SK-N-MC (cell line): Measurements from ENCODE around the gene PKP2.

ENCODE experiments used
- DNase-seq: peaks from one replicate; pipeline ENCODE4 v3.0.0-alpha.2; 2011; ENCODE audit warnings: low read depth, low spot score
- H3K27ac ChIP-seq: fragments of 200-600 bp; sonication (generic); 2 replicates; pipeline ENCODE4 v1.5.1; 2016; ENCODE audit warnings: mixed run types
- H3K36me3 ChIP-seq: fragments of 200-600 bp; sonication (generic); 2 replicates; pipeline ENCODE4 v1.6.1; 2017; ENCODE audit warnings: antibody characterized with exemption, low read length, mixed read lengths; ENCODE audit not compliant: insufficient read depth
- H3K4me3 ChIP-seq: fragments of 200-600 bp; sonication (generic); 2 replicates; pipeline ENCODE4 v1.5.1; 2016
- H3K9ac ChIP-seq: fragments of 200-600 bp; sonication (generic); 2 replicates; pipeline ENCODE4 v1.8.0; 2017; ENCODE audit warnings: mixed run types, mixed read lengths; ENCODE audit not compliant: insufficient read length
- H3K9me3 ChIP-seq: fragments of 200-600 bp; sonication (generic); 2 replicates; pipeline ENCODE4 v1.6.1; 2017; ENCODE audit warnings: low read depth, mild to moderate bottlenecking, antibody characterized with exemption, low read length, moderate library complexity, mixed read lengths
- EZH2 ChIP-seq: fragments of 200-600 bp; sonication (generic); IDR thresholded peaks from one replicate; pipeline ENCODE4 v1.6.1; 2017; ENCODE audit warnings: antibody characterized with exemption
- FOXP2 ChIP-seq: optimal IDR thresholded peaks from 2 replicates; pipeline ENCODE3; 2011; ENCODE audit warnings: mild to moderate bottlenecking, moderate library complexity; ENCODE audit not compliant: insufficient read depth; ENCODE audit errors: extremely low read length, control extremely low read depth
- POLR2AphosphoS5 ChIP-seq: IDR thresholded peaks from 2 replicates; pipeline ENCODE4 v1.6.1; 2012; ENCODE audit warnings: mild to moderate bottlenecking, low read depth, low read length, borderline replicate concordance

PKP2 gene

DNA sequence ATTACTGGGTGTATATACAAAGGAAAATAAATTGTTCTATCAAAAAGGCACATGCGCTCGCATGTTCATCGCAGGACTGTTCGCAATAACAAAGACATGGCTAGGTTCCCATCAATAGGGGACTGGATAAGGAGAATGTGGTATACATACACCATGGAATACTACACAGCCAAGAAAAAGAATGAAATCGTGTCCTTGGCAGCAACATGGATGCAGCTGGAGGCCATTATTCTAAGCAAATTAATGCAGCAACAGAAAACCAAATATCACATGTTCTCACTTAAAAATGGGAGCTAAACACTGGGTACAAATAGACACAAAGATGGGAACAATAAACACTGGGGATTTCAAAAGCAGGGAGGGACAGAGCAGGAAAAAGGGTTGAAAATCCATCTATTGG lies 58.6 kb downstream of the PKP2 start:
- DNase-seq: no peak
- peaks cover 41% of the 10 kb centered on the region for H3K36me3 ChIP-seq
- TF ChIP-seq EZH2 (no peak), FOXP2 (no peak), POLR2AphosphoS5 (no peak)
- H3K9ac ChIP-seq: no peak overlapping the region
- H3K4me3 ChIP-seq: no peak overlapping the region
- H3K9me3 ChIP-seq: no peaks in the 10 kb centered on the region
- H3K27ac ChIP-seq: no peak overlapping the region

GRCh38 chr12:32836710-32837109 lies 59.9 kb downstream of the PKP2 start:
- Histone ChIP-seq H3K36me3 (peaks cover 41% of the 10 kb centered on the region), H3K9me3 (no peaks in the 10 kb centered on the region), H3K4me3 (no peak overlapping the region), H3K27ac (no peak overlapping the region), H3K9ac (no peak overlapping the region)
- TF ChIP-seq FOXP2 (no peak), EZH2 (no peak), POLR2AphosphoS5 (no peak)
- no peak for DNase-seq

DNA sequence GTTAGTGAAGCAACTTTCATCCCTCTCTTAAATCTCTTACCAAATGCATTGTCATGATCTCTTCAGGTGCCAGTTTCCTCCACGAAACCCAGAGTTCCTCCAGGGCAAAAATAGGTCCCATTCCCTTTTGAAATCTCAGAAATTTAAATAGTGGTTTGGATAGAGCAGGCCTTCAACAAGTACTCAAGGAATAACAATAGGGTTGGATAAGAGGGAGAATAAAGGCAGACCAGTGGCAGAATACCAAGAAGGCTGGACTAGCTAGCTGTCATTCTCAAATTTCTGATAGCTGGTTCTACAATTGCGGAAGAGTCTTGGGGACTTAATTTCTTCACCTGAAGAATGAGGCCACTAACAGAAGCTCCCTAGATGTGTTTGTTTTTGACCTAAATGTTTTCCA lies 62.5 kb downstream of the PKP2 start:
- Histone ChIP-seq H3K4me3 (no peak overlapping the region), H3K36me3 (peaks cover 35% of the 10 kb centered on the region), H3K9me3 (no peaks in the 10 kb centered on the region), H3K27ac (no peak overlapping the region), H3K9ac (no peak overlapping the region)
- TF ChIP-seq POLR2AphosphoS5 (no peak), EZH2 (no peak), FOXP2 (no peak)
- DNase-seq: no peak

- Histone ChIP-seq H3K9me3 (no peaks in the 10 kb centered on the region), H3K27ac (no peak overlapping the region), H3K9ac (no peak overlapping the region), H3K36me3 (peaks cover 13% of the 10 kb centered on the region), H3K4me3 (no peak overlapping the region)
- TF ChIP-seq EZH2 (no peak), POLR2AphosphoS5 (no peak), FOXP2 (no peak)
- no peak for DNase-seq
Observed at GRCh38 chr12:32828552-32828951, 68.0 kb downstream of the PKP2 start.

DNA sequence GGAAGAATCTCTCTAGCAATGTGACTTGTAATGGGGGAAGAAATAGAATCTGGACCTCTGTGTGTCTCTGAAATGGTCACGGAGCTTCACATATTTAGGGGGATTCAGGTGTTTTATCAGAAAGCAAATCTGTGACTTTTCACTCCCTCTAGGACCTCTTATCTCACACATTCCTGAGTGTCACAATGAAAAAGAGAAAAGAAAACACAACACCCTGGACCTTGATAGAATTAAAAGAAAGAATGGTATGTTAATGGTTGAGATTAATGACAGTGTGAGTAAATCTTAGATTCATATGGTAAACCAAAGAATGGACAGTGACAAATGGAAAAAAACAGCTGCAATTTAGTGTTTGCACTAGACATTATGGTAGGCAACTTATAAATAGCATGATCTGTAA lies 68.5 kb downstream of the PKP2 start:
- H3K9ac ChIP-seq: no peak overlapping the region
- no peak overlapping the region for H3K4me3 ChIP-seq
- no peak for TF ChIP-seq POLR2AphosphoS5
- TF ChIP-seq FOXP2: no peak
- no peak for TF ChIP-seq EZH2
- H3K9me3 ChIP-seq: no peaks in the 10 kb centered on the region
- H3K27ac ChIP-seq: no peak overlapping the region
- H3K36me3 ChIP-seq: peaks cover 13% of the 10 kb centered on the region
- no peak for DNase-seq

DNA sequence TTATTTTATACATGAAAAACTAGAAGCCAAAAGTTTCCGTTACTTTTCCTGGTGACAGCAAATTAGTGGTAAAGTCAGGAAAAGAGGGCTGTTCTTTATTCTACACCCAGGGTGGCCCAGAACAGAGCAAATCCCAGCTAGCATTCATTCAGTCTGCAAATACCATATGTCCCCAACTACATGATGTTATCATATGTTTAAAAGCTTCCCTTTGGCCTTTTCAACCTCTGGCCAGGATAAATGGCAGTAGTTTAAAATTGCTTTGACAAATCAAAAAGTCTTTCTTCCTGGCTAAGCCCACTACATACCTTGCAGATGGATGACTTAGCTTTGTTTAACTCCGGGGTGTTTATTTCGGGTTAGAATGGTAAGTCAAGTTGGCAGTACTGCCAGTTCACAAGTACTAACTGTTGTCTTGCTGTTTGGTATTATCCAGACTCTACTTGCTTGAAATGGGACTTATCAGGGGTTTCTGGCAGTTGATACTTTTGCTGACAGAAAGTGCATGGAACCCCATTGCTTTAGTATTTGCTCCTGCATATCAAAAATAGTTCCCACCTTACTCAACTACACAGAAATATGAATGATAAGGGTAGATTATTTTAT lies 69.7 kb downstream of the PKP2 start:
- H3K9me3 ChIP-seq: no peaks in the 10 kb centered on the region
- peaks cover 23% of the 10 kb centered on the region for H3K36me3 ChIP-seq
- no peak overlapping the region for H3K27ac ChIP-seq
- TF ChIP-seq EZH2: no peak
- TF ChIP-seq FOXP2: no peak
- no peak for TF ChIP-seq POLR2AphosphoS5
- DNase-seq: no peak
- no peak overlapping the region for H3K4me3 ChIP-seq
- H3K9ac ChIP-seq: no peak overlapping the region

- H3K9ac ChIP-seq: no peak overlapping the region
- peaks cover 36% of the 10 kb centered on the region for H3K36me3 ChIP-seq
- no peak for TF ChIP-seq POLR2AphosphoS5
- TF ChIP-seq FOXP2: no peak
- TF ChIP-seq EZH2: no peak
- no peaks in the 10 kb centered on the region for H3K9me3 ChIP-seq
- no peak overlapping the region for H3K27ac ChIP-seq
- no peak overlapping the region for H3K4me3 ChIP-seq
- no peak for DNase-seq
Observed at GRCh38 chr12:32824596-32824995, 72.0 kb downstream of the PKP2 start.

DNA sequence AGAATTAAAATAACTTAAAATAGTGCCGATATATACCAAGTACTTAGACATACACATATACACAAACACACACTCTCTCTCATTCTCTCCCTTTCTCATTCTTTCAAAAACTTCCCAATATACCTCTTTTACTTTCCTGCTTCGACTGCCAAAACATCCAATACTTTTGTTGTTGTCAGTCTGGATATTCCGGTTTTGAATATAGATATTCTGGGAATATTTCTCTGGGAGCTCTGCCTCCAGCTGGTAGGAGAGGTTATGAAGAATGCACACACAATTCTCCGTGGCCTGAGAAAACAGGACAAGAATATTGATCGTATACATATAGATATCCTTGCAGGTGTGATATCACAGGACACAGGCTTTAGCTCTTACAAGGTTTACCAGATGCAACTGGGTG lies 74.2 kb downstream of the PKP2 start:
- H3K9me3 ChIP-seq: no peaks in the 10 kb centered on the region
- H3K9ac ChIP-seq: no peak overlapping the region
- DNase-seq: no peak
- H3K4me3 ChIP-seq: no peak overlapping the region
- H3K36me3 ChIP-seq: peaks cover 46% of the 10 kb centered on the region
- TF ChIP-seq FOXP2 (no peak), POLR2AphosphoS5 (no peak), EZH2 (no peak)
- no peak overlapping the region for H3K27ac ChIP-seq

DNA sequence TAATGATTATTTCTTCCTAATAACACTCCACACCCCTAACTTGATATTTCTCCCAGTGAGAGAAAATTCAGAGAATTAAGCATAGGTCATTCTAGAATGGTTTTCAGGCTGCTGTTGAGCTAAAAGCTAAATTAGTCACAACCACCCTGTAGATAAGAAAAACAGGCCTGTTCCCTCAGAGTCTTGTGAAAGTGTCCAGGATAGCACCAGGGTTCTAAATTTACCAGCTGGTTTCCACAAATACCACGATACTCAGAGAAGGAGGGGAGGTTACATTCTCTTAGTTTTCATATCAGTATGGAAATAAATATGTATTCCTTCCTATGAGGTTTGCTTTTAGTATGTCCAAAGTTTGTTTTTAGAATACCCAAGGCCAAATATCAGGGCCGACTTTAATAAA lies 74.9 kb downstream of the PKP2 start:
- H3K9me3 ChIP-seq: no peaks in the 10 kb centered on the region
- H3K9ac ChIP-seq: no peak overlapping the region
- no peak overlapping the region for H3K27ac ChIP-seq
- H3K4me3 ChIP-seq: no peak overlapping the region
- no peak for DNase-seq
- peaks cover 47% of the 10 kb centered on the region for H3K36me3 ChIP-seq
- TF ChIP-seq FOXP2: no peak
- no peak for TF ChIP-seq EZH2
- TF ChIP-seq POLR2AphosphoS5: no peak
